Panc1 (cell line): Measurements from ENCODE around the gene LRGUK. TPM values are rescaled to one million over a fixed set of nuclear protein-coding genes. Genes with fewer than 3 reads are reported as not detected.

ENCODE experiments used
- ATAC-seq: fragments of 200-7000 bp; cut with Tn5 transposase; 2 replicates; pipeline ENCODE4 v1.9.1; 2020; ENCODE audit warnings: mild to moderate bottlenecking, moderate library complexity
- BruUV-seq: library from RNA; stranded (reverse); fragments of 400-500 nt; replicated peaks from 2 replicates; lab custom pipeline; 2021; lab: Mats Ljungman, UMichigan
- CTCF ChIA-PET: fragments of 300-600 bp; sonication (Branson Sonifier 250); formaldehyde crosslinking; loops from one replicate; lab custom pipeline; 2022; ENCODE audit warnings: antibody characterized with exemption; lab: Charles Lee
- POLR2A ChIA-PET: fragments of 300-600 bp; sonication (Branson Sonifier 250); formaldehyde crosslinking; loops from one replicate; lab custom pipeline; 2022; ENCODE audit warnings: antibody characterized with exemption; lab: Charles Lee
- DNase-seq: peaks from one replicate; pipeline ENCODE4 v3.0.0-alpha.2; 2010; ENCODE audit warnings: low read depth, low spot score
- H3K27ac ChIP-seq: 2 replicates; pipeline ENCODE4 v1.5.1; 2011; ENCODE audit warnings: mild to moderate bottlenecking, low read length, inconsistent platforms
- H3K27me3 ChIP-seq: fragments of 200-500 bp; sonication (Bioruptor generic); 2 replicates; pipeline ENCODE4 v1.6.0; 2014; ENCODE audit warnings: low read length, inconsistent platforms; ENCODE audit not compliant: control insufficient read depth, insufficient read depth
- H3K36me3 ChIP-seq: fragments of 200-500 bp; sonication (Bioruptor generic); 2 replicates; pipeline ENCODE4 v1.5.1; 2014; ENCODE audit warnings: inconsistent platforms, mild to moderate bottlenecking, low read length, moderate library complexity; ENCODE audit not compliant: control insufficient read depth, insufficient read depth
- H3K4me1 ChIP-seq: 2 replicates; pipeline ENCODE4 v1.5.1; 2011; ENCODE audit warnings: inconsistent platforms, mild to moderate bottlenecking, low read length, moderate library complexity; ENCODE audit not compliant: control insufficient read depth, insufficient read depth
- H3K4me3 ChIP-seq, 2 experiments: 2 replicates each; pipeline ENCODE4 v1.5.1; 2011 to 2012; ENCODE audit warnings: low read depth in 2 of 2, low read length in 2 of 2, mild to moderate bottlenecking in 2 of 2, inconsistent platforms in 1 of 2, moderate library complexity in 1 of 2
- H3K9me3 ChIP-seq: fragments of 200-500 bp; sonication (Bioruptor generic); 2 replicates; pipeline ENCODE4 v1.5.1; 2014; ENCODE audit warnings: low read depth, mild to moderate bottlenecking, inconsistent platforms, low read length, moderate library complexity; ENCODE audit not compliant: control insufficient read depth, insufficient read depth
- CTCF ChIP-seq: fragments of 450-650 bp; IDR thresholded peaks from 2 replicates; pipeline ENCODE4 v1.5.1; 2017; ENCODE audit warnings: mild to moderate bottlenecking
- POLR2AphosphoS5 ChIP-seq: IDR thresholded peaks from 2 replicates; pipeline ENCODE4 v1.6.1; 2012; ENCODE audit warnings: mild to moderate bottlenecking, low read depth, low read length, moderate library complexity
- REST ChIP-seq, 2 experiments: IDR thresholded peaks; 2 replicates each; pipeline ENCODE4 v1.6.1; 2011 to 2012; ENCODE audit warnings: low read depth in 2 of 2, control low read depth in 1 of 2, low read length in 1 of 2, mild to moderate bottlenecking in 1 of 2, moderate library complexity in 1 of 2; ENCODE audit not compliant: insufficient read depth in 1 of 2
- SIN3A ChIP-seq: IDR thresholded peaks from 2 replicates; pipeline ENCODE4 v1.6.1; 2012; ENCODE audit warnings: low read depth, mild to moderate bottlenecking, low read length, moderate library complexity, borderline replicate concordance; ENCODE audit not compliant: insufficient read depth
- TCF7L2 ChIP-seq: IDR thresholded peaks from 2 replicates; pipeline ENCODE4 v1.6.1; 2011; ENCODE audit warnings: mild to moderate bottlenecking, low read depth, low read length, inconsistent platforms
- in situ Hi-C: cut with HindIII; loops from 2 replicates; pipeline ENCODE4 v1.10.0; 2016; ENCODE audit warnings: low sequenced_read_pairs, low pct_unique_long_range_greater_than_20kb
- intact Hi-C: fragments of 100-400 bp; cut with micrococcal nuclease; formaldehyde crosslinking; loops from one replicate; pipeline ENCODE4 v1.10.0; 2022; ENCODE audit not compliant: unreplicated experiment
- total RNA-seq: library from RNA; stranded (reverse); gene quantifications from one replicate; pipeline ENCODE4 v1.2.1, GENCODE V29; 2021; ENCODE audit not compliant: unreplicated experiment

LRGUK gene
- total RNA-seq, 1 experiment from 2014 or later, result 0.23 TPM

GRCh38 chr7:134210227-134210626 lies 83.1 kb downstream of the LRGUK start:
- H3K27ac ChIP-seq, result no peak overlapping the region
- no peak overlapping the region for H3K4me3 ChIP-seq
- H3K4me1 ChIP-seq, result no peaks in the 10 kb centered on the region
- in situ Hi-C loops, result no loop called here
- H3K9me3 ChIP-seq, result no peaks in the 10 kb centered on the region
- H3K27me3 ChIP-seq, result no peaks in the 10 kb centered on the region; the same call in 1 of the 2 replicates
- intact Hi-C loops, result no loop called here
- no peak for TF ChIP-seq CTCF
- no peak for TF ChIP-seq POLR2AphosphoS5
- no peak for TF ChIP-seq REST (IDR thresholded peaks at IDR 0.05; ENCODE audit: insufficient read depth in 1 of 2, low read depth in 2 of 2, low read length in 1 of 2)
- no peak for TF ChIP-seq SIN3A
- TF ChIP-seq TCF7L2, result no peak
- POLR2A ChIA-PET, result no interaction called here
- H3K36me3 ChIP-seq, result no peaks in the 10 kb centered on the region
- no TSS peak for BruUV-seq
- DNase-seq (no peak), ATAC-seq (no peak)
- CTCF ChIA-PET, result no interaction called here

GRCh38 chr7:134210976-134211663 lies 84.0 kb downstream of the LRGUK start:
- ChIA-PET CTCF (no interaction called here), POLR2A (no interaction called here)
- no peak for DNase-seq
- no peak overlapping the region for H3K27ac ChIP-seq
- no peak overlapping the region for H3K4me3 ChIP-seq
- TF ChIP-seq SIN3A (no peak), CTCF (no peak), REST (IDR thresholded peaks at IDR 0.05; ENCODE audit: insufficient read depth in 1 of 2, low read depth in 2 of 2, low read length in 1 of 2) (no peak), POLR2AphosphoS5 (no peak), TCF7L2 (no peak)
- no peaks in the 10 kb centered on the region for H3K9me3 ChIP-seq
- no peaks in the 10 kb centered on the region for H3K4me1 ChIP-seq
- BruUV-seq, result no TSS peak
- ATAC-seq, result no peak
- no peaks in the 10 kb centered on the region for H3K36me3 ChIP-seq
- intact Hi-C loops (no loop called here), in situ Hi-C loops (no loop called here)
- H3K27me3 ChIP-seq, result peaks cover 2% of the 10 kb centered on the region; the same call in 1 of the 2 replicates
